Muscle layer of colon (tissue), 2 donors: ENCODE data around the gene BMPR1A.
"Not testable (repeated sequence)": the region's sequence is repeated elsewhere in the genome, so short reads cannot be mapped to it uniquely, and the experiment has no call there.

ENCODE experiments used
- H3K27ac ChIP-seq: one replicate; pipeline ENCODE4 v1.7.0; 2013; ENCODE audit warnings: low read depth, mild to moderate bottlenecking, low read length, moderate library complexity
- H3K27me3 ChIP-seq, 2 donors: one replicate each; pipeline ENCODE4 v1.7.0; 2013; ENCODE audit warnings: low read length in 2 of 2, mild to moderate bottlenecking in 2 of 2; ENCODE audit not compliant: insufficient read depth in 2 of 2, control insufficient read depth in 1 of 2
- H3K36me3 ChIP-seq: one replicate; pipeline ENCODE4 v1.7.0; 2013; ENCODE audit warnings: mild to moderate bottlenecking, low read length; ENCODE audit not compliant: insufficient read depth
- H3K4me1 ChIP-seq: one replicate; pipeline ENCODE4 v1.7.0; 2013; ENCODE audit warnings: mild to moderate bottlenecking, low read length; ENCODE audit not compliant: insufficient read depth
- H3K4me3 ChIP-seq, 2 donors: one replicate each; pipeline ENCODE4 v1.7.0; 2013; ENCODE audit warnings: low read length in 2 of 2, low read depth in 1 of 2, mild to moderate bottlenecking in 1 of 2, moderate library complexity in 1 of 2
- H3K9ac ChIP-seq: one replicate; pipeline ENCODE4 v1.7.0; 2013; ENCODE audit warnings: low read length
- H3K9me3 ChIP-seq: one replicate; pipeline ENCODE4 v1.7.0; 2013; ENCODE audit warnings: mild to moderate bottlenecking, low read length
- donor health status: abdominal sarcoma.
- donor health status: Adenocarcinoma of cecum.

The BMPR1A gene

DNA sequence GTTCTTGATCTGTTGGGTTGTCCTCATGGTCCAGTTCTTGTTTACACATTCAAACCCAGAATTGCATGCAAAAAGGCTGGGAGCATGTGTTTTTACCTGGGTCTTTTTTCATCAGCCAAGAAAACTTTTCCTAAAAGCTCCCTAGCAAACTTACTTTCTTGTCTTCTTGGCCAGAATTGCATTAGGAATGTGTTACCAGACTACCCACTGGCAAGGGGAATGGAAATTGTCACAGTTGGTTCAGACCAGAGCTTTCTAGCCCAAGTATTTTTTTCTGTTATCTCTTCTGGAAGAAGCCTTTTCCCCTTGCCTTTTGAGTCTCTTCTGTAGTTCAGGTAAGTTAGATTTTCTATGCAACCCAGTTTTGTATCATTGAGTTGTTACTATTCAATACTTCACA, 77.5 kb downstream of the BMPR1A start:
- peaks cover 72% of the 10 kb centered on the region for H3K4me1 ChIP-seq

GRCh38 chr10:86836044-86836443, 79.6 kb downstream of the BMPR1A start:
- Histone ChIP-seq H3K9me3 (no peaks in the 10 kb centered on the region), H3K36me3 (peaks cover 11% of the 10 kb centered on the region), H3K4me3 (no peak overlapping the region), H3K27me3 (no peaks in the 10 kb centered on the region), H3K4me1 (peaks cover 60% of the 10 kb centered on the region), H3K9ac (no peak overlapping the region), H3K27ac (no peak overlapping the region)

More for the DNA sequence above, 77.5 kb downstream of the BMPR1A start:
- Histone ChIP-seq H3K27ac (no peak overlapping the region), H3K4me3 (no peak overlapping the region), H3K27me3 (no peaks in the 10 kb centered on the region), H3K36me3 (no peaks in the 10 kb centered on the region), H3K9me3 (no peaks in the 10 kb centered on the region), H3K9ac (no peak overlapping the region)

- Histone ChIP-seq H3K9ac (no peak overlapping the region), H3K27ac (no peak overlapping the region), H3K4me1 (peaks cover 51% of the 10 kb centered on the region), H3K9me3 (no peaks in the 10 kb centered on the region), H3K36me3 (peaks cover 17% of the 10 kb centered on the region), H3K27me3 (no peaks in the 10 kb centered on the region), H3K4me3 (no peak overlapping the region)
Measured at GRCh38 chr10:86837663-86838062, 81.2 kb downstream of the BMPR1A start.

DNA sequence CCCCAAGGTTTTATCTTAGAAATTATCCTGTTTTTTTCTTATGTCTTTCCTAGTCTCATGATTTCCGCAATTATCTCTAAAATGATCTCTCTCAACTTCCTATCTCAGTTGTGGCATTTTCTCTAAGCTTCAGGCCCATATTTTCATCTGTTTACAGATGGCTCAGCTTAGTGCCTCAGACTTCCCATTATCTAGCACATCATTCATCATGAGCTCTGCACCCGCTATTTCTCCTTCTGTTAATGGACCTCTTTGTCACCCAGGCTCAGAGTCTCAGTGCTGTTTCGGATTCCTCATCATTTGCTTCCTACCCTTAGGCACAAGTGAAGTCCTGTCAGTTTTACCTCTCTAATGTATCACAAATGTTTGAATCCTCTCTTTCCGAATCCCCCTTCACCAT, 84.1 kb downstream of the BMPR1A start:
- Histone ChIP-seq H3K9ac (no peak overlapping the region), H3K9me3 (no peaks in the 10 kb centered on the region), H3K4me1 (peaks cover 26% of the 10 kb centered on the region), H3K36me3 (peaks cover 32% of the 10 kb centered on the region), H3K27me3 (no peaks in the 10 kb centered on the region), H3K27ac (no peak overlapping the region), H3K4me3 (no peak overlapping the region)

DNA sequence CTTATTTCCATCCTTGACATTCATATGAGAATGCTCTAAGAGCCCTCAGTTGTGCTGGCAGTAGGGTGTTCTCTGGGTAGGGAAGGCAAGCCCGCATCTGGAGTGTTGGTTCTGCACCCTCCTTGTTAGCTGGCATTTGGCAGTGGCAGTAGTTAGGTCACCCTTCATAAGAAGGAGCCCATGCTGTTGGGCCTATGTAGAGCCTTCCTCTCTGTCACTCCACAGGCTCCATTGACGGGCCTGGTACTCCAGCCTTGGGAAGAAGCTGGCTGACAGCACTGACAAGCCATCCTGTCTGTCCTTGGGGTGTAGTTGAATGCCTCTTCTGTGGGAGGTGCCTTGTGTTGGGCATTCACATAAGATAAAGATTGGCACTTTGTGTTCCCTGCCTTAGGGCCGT, 89.7 kb downstream of the BMPR1A start:
- Histone ChIP-seq H3K27me3 (no peaks in the 10 kb centered on the region), H3K27ac (no peak overlapping the region), H3K9me3 (no peaks in the 10 kb centered on the region), H3K4me1 (peaks cover 4% of the 10 kb centered on the region), H3K36me3 (peaks cover 20% of the 10 kb centered on the region), H3K9ac (no peak overlapping the region), H3K4me3 (no peak overlapping the region)

GRCh38 chr10:86848747-86849146, 92.3 kb downstream of the BMPR1A start:
- Histone ChIP-seq H3K27me3 (no peaks in the 10 kb centered on the region), H3K9me3 (no peaks in the 10 kb centered on the region), H3K36me3 (peaks cover 8% of the 10 kb centered on the region), H3K27ac (no peak overlapping the region), H3K4me3 (no peak overlapping the region), H3K9ac (no peak overlapping the region), H3K4me1 (peaks cover 4% of the 10 kb centered on the region)

- Histone ChIP-seq H3K27ac (no peak overlapping the region), H3K27me3 (no peaks in the 10 kb centered on the region), H3K4me1 (peaks cover 4% of the 10 kb centered on the region), H3K4me3 (no peak overlapping the region), H3K36me3 (peaks cover 6% of the 10 kb centered on the region), H3K9me3 (no peaks in the 10 kb centered on the region), H3K9ac (no peak overlapping the region)
Measured at GRCh38 chr10:86849181-86849894, 92.9 kb downstream of the BMPR1A start.

DNA sequence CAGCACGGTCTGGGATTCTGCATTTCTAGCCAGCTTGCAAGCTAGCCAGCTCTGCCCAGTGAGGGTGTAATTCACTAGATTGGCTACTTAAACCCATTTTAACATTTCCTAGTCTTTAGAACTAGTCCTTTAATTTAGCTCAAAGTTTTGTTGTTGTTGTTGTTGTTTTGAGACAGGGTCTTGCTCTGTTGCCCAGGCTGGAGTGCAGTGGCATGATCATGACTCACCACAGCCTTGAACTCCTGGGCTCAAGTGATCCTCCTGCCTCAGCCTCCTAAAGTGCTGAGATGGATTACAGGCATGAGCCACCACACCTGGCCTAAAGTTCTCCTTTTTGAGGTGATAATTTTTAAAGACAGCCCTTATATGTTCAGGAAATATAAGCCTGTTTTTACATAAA, 94.1 kb downstream of the BMPR1A start:
- H3K27ac ChIP-seq, result no peak overlapping the region
- no peak overlapping the region for H3K9ac ChIP-seq
- no peak overlapping the region for H3K4me3 ChIP-seq
- no peaks in the 10 kb centered on the region for H3K9me3 ChIP-seq
- peaks cover under 1% of the 10 kb centered on the region for H3K36me3 ChIP-seq
- H3K27me3 ChIP-seq, result no peaks in the 10 kb centered on the region
- H3K4me1 ChIP-seq, result peaks cover 4% of the 10 kb centered on the region

- no peaks in the 10 kb centered on the region for H3K9me3 ChIP-seq
- peaks cover 1% of the 10 kb centered on the region for H3K36me3 ChIP-seq
- H3K27ac ChIP-seq, result no peak overlapping the region
- H3K9ac ChIP-seq, result no peak overlapping the region
- no peaks in the 10 kb centered on the region for H3K27me3 ChIP-seq
- peaks cover 4% of the 10 kb centered on the region for H3K4me1 ChIP-seq
- no peak overlapping the region for H3K4me3 ChIP-seq
Measured at GRCh38 chr10:86851328-86852207, 95.1 kb downstream of the BMPR1A start.

GRCh38 chr10:86853582-86853981, 97.2 kb downstream of the BMPR1A start:
- H3K36me3 ChIP-seq, H3K9ac ChIP-seq, H3K27ac ChIP-seq, H3K4me3 ChIP-seq, H3K27me3 ChIP-seq, H3K9me3 ChIP-seq, H3K4me1 ChIP-seq: not testable (repeated sequence)

DNA sequence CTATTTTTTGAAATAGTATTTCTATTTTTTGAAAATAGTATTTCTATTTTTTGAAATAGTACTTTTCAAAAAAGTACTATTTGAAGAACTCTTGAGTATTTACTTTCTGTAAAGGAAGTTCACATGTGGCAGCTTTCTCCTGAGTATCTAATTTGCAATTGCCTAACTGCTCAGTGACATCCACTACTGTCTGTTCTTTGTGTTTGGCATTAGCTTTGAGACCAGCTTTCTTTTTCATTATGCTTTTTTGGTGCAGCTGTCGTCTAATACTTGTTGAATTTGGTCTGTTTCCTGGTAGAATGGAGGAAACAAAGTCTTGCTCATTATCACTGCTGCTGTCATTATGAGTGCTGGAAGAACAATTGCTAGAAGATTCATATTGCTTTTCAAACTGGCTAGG, 99.1 kb downstream of the BMPR1A start:
- Histone ChIP-seq H3K4me1 (no peaks in the 10 kb centered on the region), H3K9ac (no peak overlapping the region), H3K36me3 (peaks cover 8% of the 10 kb centered on the region), H3K27ac (no peak overlapping the region), H3K9me3 (no peaks in the 10 kb centered on the region), H3K27me3 (no peaks in the 10 kb centered on the region), H3K4me3 (no peak overlapping the region)
